Gastroesophageal sphincter (tissue), 3 donors: ENCODE measurements around the gene PPL.

Experiments
- POLR2AphosphoS5 ChIP-seq: sonication (generic); formaldehyde crosslinking; IDR thresholded peaks from one replicate; pipeline ENCODE4 v1.6.1; 2017; ENCODE audit warnings: antibody characterized with exemption
- TF ChIP-seq, protein P1 (sequence below), 4 experiments: fragments of 200-600 bp in 2 of 4; fragments of 450-650 bp in 2 of 4; sonication (generic) in 1 of 4; IDR thresholded peaks; one replicate each; pipeline ENCODE4 v1.5.1; 2017 to 2019; ENCODE audit warnings: antibody characterized with exemption in 4 of 4, mild to moderate bottlenecking in 2 of 4, moderate library complexity in 2 of 4

DNA sequence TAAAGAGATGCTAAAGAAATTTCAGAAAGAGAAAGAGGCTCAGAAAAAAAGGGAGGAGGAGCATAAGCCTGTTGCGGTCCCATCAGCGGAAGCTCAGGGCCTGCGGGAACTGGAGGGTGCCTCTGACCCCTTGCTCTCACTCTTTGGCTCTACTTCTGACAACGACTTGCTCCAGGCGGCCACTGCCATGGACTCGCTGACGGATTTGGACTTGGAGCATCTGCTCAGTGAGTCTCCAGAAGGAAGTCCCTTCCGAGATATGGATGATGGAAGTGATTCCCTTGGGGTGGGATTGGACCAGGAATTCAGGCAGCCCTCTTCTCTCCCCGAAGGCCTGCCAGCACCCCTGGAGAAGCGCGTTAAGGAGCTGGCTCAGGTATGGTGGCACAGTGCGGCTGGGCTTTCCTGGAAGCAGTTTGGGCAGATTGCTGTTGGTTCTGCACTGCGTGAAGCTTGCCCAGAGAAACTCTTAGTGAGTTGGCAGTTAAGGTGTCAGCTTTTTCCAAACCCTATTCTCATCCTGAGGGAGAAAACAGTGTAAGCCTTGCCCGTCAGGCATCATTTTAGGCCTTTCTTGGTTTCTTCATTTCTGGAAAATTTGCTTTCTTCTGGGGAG, 76.1 kb downstream of the PPL start:
- TF ChIP-seq, protein P1, sequence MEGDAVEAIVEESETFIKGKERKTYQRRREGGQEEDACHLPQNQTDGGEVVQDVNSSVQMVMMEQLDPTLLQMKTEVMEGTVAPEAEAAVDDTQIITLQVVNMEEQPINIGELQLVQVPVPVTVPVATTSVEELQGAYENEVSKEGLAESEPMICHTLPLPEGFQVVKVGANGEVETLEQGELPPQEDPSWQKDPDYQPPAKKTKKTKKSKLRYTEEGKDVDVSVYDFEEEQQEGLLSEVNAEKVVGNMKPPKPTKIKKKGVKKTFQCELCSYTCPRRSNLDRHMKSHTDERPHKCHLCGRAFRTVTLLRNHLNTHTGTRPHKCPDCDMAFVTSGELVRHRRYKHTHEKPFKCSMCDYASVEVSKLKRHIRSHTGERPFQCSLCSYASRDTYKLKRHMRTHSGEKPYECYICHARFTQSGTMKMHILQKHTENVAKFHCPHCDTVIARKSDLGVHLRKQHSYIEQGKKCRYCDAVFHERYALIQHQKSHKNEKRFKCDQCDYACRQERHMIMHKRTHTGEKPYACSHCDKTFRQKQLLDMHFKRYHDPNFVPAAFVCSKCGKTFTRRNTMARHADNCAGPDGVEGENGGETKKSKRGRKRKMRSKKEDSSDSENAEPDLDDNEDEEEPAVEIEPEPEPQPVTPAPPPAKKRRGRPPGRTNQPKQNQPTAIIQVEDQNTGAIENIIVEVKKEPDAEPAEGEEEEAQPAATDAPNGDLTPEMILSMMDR (IDR thresholded peaks at IDR 0.05) = no peak
- no peak for TF ChIP-seq POLR2AphosphoS5
